Femur (tissue), 1 donor: ENCODE data around the gene UQCRHL.
"Not testable (repeated sequence)": the region's sequence is repeated elsewhere in the genome, so short reads cannot be mapped to it uniquely, and the experiment has no call there.

Experiments
- DNase-seq: peaks from one replicate; pipeline ENCODE4 v3.0.0-alpha.2; 2017

UQCRHL gene

DNA sequence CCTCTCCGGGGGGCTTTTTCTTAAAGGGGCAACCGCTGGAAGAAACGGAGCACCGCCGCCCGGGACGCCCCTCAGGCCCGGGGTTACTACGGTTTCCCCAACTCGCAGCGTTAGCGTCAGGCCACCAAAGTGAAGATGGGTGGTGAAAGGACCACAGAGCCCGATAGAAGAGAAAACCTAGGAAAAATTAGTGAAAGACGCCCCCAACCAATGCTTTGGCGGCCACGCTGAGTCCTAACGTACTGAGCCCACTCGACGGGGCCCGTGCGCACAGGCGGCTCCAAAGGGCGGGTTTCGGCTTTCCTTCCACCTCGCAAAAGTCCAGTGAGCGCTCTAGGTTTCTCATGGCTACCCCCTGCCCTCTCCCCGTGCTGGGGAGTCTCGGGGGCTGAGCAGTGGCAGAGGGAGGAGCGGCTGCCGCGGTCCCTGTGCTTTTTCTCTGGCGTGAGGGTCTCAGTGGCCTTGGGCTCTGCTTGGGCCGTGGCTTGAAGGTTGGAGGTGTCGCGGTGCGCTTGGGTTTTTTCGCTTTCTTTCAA is 27.8 kb upstream of the UQCRHL start:
- no peak for DNase-seq

DNA sequence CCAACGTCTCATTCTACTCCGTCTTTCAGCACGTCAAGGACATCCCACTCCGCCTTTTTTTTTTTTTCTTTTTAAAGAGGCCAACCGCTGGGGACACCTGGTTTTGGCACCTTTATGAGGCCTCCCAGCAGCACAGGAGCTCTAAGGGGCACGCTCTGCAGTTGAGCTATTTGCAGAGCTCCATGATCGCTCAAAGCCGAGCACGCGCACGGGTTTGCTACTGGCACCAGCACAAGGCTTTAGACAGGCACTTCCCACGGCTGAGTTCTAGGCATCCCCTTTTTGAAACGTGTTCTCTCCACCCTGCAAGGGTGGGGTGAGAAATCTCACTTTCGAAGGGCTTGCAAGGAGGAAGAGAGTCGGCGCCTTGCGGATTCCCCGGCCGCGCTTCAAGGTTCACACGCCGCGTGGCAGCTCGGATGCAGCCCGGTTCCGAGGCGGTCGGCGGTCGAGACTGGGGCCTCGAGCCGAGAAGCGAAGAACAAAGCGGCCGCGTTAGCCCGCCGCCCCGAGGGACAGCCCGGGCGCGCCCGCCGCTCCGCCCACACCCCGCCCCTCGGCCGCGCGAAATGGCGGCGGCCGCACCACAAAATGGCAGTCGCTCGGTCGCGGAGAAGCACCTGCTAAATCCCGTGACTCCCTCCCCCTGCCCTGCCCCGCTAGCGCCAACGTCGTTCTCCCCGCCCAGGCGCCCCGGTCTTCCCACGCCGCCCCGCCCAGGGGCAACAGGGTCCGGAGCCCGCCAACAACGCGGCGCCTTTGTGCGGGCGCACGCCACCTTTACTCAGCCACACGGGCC is 27.2 kb upstream of the UQCRHL start:
- peak; percentile 94 for DNase-seq

GRCh38 chr1:15833842-15834405 is 26.5 kb upstream of the UQCRHL start:
- no peak for DNase-seq

DNA sequence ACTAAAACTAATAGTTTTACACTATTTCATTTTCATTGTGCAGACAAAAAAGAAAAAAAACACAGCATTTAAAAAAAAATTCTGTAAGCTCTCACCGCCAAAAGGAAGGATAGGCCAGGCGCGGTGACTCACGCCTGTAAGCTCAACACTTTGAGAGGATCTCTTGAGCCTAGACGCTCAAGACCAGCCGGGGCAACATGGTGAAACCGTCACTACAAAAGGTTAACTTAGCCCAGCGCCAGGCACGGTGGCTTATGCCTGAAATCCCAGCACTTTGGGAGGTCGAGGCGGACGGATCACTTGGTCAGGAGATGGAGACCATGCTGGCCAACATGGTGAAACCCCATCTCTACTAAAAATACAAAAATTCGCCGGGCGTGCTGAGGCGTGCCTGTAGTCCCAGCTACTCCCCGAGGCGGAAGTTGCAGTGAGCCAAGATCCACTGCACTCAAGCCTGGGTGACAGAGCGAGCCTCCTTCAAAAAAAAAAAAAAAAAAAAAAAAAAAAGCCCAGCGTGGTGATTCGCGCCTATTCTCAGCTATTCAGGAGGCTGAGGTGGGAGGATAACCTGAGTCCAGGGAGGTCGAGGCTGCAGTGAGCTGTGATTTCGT is 25.7 kb upstream of the UQCRHL start:
- DNase-seq: peak; percentile 32

GRCh38 chr1:15830258-15830657 is 22.8 kb upstream of the UQCRHL start:
- no peak for DNase-seq

DNA sequence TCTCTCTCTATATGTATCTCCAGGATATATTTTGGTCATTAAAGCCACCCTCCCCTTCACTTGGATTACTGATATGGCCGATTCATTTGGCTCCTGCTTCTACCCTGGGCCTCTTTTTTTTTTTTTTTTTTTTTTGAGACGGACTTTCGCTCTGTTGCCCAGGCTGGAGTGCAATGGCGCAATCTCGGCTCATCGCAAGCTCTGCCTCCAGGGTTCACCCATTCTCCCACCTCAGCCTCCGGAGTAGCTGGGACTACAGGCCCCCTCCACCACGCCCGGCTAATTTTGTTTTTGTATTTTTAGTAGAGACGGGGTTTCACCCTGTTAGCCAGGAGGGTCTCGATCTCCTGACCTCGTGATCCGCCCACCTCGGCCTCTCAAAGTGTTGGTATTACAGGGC is 21.5 kb upstream of the UQCRHL start:
- DNase-seq: not testable (repeated sequence)

DNA sequence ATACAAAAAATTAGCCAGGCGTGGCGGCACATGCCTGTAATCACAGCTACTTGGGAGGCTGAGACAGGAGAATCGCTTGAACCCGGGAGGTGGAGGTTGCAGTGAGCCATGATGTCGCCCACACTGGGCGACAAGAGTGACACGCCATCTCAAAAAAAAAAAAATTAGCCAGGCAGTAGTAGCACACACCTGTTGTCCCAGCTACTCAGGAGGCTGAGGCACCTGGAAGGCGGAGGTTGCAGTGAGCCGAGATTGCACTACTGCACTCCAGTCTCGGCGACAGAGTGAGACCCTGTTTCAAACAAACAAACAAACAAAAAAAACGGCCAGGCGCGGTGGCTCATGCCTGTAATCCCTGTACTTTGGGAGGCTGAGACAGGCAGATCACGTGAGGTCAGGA is 20.1 kb upstream of the UQCRHL start:
- DNase-seq: not testable (repeated sequence)

- no peak for DNase-seq
These were observed 19.5 kb upstream of the UQCRHL start for GRCh38 chr1:15826810-15827507.

- DNase-seq: no peak
These were observed 18.4 kb upstream of the UQCRHL start for GRCh38 chr1:15825800-15826199.

GRCh38 chr1:15820478-15820877 is 13.0 kb upstream of the UQCRHL start:
- no peak for DNase-seq

- DNase-seq: no peak
These were observed 9.2 kb upstream of the UQCRHL start for GRCh38 chr1:15816674-15817073.

GRCh38 chr1:15810073-15810472 is 2.6 kb upstream of the UQCRHL start:
- DNase-seq: no peak

DNA sequence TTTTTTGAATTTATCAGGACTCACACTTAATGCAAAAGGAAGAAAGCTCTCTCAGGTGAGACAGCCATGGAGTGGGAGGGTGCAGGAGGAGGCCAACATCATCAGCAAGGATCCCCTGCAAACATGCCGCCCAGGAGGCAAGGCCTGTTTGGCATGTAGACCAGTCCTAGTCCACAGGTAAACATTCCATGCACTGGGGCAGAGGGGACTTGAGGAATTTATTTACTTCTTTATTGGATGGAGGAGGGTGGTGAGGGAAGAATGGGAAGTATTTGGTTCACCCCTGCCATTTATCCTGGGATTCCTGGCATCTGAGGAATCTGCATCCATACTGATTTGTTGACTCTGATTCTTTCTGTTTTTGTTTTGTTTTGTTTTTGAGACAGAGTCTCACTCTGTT is 1.5 kb upstream of the UQCRHL start:
- no peak for DNase-seq

GRCh38 chr1:15807121-15807520 is 328 bp downstream of the UQCRHL start:
- no peak for DNase-seq

DNA sequence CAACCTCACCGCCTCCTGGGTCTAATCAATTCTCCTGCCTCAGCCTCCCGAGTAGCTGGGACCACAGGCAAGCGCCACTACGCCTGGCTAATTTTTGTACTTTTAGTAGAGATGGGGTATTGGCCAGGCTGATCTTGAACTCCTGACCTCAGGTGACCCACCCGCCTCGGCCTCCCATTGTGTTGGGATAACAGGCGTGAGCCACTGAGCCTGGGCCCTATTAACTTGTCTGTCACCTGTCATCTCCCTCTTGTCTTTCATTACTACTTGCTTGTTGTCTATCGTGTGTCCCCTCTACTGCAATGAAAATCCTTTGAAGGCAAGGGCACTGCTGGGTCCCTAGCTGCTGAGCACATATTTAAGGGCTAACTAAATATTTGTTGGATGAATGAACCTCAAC is 3.4 kb downstream of the UQCRHL start:
- DNase-seq: no peak

- DNase-seq: no peak
These were observed 4.1 kb downstream of the UQCRHL start for GRCh38 chr1:15803380-15803779.

GRCh38 chr1:15802234-15802965 is 5.0 kb downstream of the UQCRHL start:
- no peak for DNase-seq

DNA sequence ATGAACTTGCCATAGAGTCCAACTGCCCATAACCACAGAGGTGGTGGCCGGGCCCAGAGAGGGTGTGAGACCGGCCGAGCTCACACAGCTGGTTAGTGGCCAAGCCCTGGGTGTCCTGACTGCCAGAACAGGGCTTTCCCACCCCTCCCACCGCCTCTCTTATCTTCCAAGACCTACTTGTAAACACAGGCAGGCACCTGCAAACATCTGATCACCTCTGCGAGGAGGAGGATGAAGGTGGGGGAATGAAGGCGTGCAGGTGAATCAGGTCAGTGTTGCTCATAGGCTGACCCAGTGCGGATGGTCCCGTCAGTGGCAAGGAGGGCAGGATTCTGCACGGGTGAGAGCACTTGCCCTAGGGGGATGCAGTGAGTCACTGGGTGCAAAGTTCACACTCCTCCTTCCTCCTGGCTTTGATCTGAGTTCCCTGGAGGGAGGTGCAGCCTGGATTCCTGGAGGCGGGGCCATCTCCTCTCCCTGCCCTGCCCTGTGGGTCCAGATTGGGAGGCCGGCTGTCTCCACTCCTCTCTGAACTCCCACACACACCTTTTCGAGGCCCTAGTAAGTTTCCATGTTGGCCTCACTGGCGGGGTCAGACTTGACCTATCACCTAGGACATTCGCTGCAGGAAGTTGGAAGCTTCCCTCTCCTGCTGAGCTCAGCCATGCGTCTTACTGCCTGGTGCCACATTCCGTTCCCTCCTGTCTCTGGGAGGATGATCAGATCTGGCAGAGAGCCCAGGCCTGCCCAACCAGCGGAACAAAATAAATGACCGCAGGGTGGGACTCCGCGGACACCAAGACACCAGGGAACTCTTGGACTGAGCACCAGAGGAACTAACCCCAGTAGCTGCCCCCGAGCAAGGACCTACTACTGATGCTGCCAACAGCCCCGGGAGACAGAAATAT is 7.3 kb downstream of the UQCRHL start:
- peak; percentile 53 for DNase-seq

- DNase-seq: no peak
These were observed 8.2 kb downstream of the UQCRHL start for GRCh38 chr1:15799004-15799867.

DNA sequence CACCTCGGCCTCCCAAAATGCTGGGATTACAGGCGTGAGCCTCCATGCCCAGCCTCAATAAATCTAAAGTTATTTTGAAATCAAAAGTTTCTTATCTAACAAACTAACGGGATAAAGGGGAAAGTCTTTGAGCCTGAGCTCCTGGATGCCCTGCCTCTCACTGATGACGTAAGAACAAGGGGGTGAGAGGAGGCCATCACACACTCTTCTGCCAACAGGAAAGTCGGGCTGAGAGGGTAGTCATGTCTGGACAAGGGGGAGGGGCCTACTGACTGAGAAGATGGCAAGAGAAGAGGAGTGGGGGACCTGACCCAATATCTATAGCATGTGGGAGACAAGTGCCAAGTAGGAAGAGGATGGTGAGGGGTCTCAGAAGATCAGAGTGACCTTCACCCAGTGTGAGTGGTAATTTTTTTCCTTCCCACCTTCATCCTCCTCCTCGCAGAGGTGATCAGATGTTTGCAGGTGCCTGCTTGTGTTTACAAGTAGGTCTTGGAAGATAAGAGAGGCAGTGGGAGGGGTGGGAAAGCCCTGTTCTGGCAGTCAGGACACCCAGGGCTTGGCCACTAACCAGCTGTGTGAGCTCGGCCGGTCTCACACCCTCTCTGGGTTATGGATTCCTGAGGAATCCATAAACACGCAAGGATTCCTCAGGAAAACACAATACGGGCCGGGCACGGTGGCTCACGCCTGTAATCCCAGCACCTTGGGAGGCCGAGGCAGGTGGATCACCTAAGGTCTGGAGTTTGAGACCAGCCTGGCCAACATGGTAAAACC is 9.6 kb downstream of the UQCRHL start:
- no peak for DNase-seq
